Testis (tissue), 3 donors: ENCODE results near the gene RXFP1. TPM values are rescaled to one million over a fixed set of nuclear protein-coding genes. Genes with fewer than 3 reads are reported as not detected.

ENCODE experiments used
- DNase-seq: peaks from one replicate; pipeline ENCODE4 v3.0.0-alpha.2; 2019
- H3K27ac ChIP-seq, 2 donors: fragments of 200-600 bp; sonication (generic); one replicate each; pipeline ENCODE4 v1.5.1; 2019
- H3K27me3 ChIP-seq: fragments of 200-600 bp; sonication (generic); one replicate; pipeline ENCODE4 v1.5.1; 2019
- H3K36me3 ChIP-seq: fragments of 200-600 bp; sonication (generic); one replicate; pipeline ENCODE4 v1.5.1; 2017; ENCODE audit warnings: low read depth; ENCODE audit errors: missing control alignments
- H3K4me1 ChIP-seq: fragments of 200-600 bp; sonication (generic); one replicate; pipeline ENCODE4 v1.5.1; 2019
- H3K4me3 ChIP-seq, 2 donors: fragments of 200-600 bp; sonication (generic); one replicate each; pipeline ENCODE4 v1.5.1; 2017 to 2019
- H3K9me3 ChIP-seq: fragments of 200-600 bp; sonication (generic); one replicate; pipeline ENCODE4 v1.5.1; 2017
- POLR2A ChIP-seq: fragments of 450-650 bp; IDR thresholded peaks from one replicate; pipeline ENCODE4 v1.6.1; 2017; ENCODE audit warnings: antibody characterized with exemption, mild to moderate bottlenecking, moderate library complexity
- WGBS, 2 donors: methylation state at CpG; one replicate each; pipeline ENCODE4 v1.1.5; 2018; 5-methylcytosine and 5-hydroxymethylcytosine counted together
- intact Hi-C: fragments of 100-400 bp; cut with DNase I; formaldehyde crosslinking; loops from one replicate; pipeline ENCODE4 v1.15.1; 2023; ENCODE audit warnings: low total_unique reads
- polyA plus RNA-seq: library from polyadenylated mRNA; stranded (reverse); fragments of 350-450 nt; fragmentation: Illumina TruSeq; extraction: RNeasy Lipid Tissue Mini Kit (QIAGEN cat#74804); gene quantifications from one replicate; pipeline ENCODE4 v1.2.3, GENCODE V29; 2014; ENCODE audit warnings: low read depth, low replicate concordance; ENCODE audit not compliant: insufficient read depth
- total RNA-seq, 2 donors: library from RNA; depleted of rRNA; stranded (reverse); fragments of >200 nt; gene quantifications; one replicate each; pipeline ENCODE4 v1.2.3, GENCODE V29; 2016
- TF ChIP-seq, protein P1 (sequence below), 3 experiments: fragments of 450-650 bp in 2 of 3; fragments of 200-600 bp in 1 of 3; sonication (generic) in 1 of 3; IDR thresholded peaks; one replicate each; pipeline ENCODE4 v1.5.1; 2016 to 2019; ENCODE audit warnings: antibody characterized with exemption in 3 of 3, mild to moderate bottlenecking in 2 of 3, moderate library complexity in 1 of 3

RXFP1 gene
- total and polyA plus RNA-seq, 3 donors from 2014 or later: 0.26 to 2.1 (median 0.81) TPM

DNA sequence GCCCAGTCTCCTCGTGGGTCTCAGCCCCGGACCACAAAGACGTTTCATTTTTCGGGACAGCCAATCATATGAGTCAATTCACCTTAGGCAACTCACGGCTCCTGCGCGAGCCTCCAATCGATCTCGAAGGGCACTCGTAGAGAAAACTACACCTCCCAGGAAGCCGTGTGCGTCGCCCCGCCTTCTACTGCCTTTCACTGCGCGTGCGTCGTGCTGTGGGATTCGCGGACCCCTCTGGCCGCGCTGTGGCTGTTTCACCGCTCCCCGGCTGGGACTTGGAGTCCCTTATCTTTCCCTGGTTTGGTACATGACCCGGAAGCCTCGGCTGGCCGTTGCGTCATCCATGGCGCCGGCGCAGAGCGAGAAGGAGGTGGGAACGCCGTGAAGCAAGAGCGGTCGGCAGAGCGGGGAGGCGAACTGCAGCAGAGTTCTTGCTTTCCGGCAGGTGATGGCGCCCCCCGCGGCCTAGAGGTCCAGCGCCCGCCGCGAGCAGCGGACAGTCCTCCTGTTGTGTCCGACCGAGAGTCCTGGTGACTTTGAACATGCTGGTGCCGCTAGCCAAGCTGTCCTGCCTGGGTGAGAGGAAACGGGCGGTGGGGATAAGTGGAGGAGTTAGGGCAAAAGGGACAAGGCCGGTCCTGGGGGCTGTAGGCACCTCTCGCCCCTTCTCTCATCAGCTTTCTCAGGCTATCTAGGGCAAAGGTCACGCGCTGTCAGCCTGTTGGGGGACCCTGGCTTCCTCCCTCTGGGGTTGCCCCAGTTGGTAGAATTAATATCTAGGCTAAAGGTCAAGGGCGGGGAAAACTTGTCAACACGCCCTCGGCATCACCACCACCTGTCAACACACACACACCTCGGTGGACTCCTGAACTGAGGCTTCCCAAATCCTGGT, 150.5 kb downstream of the RXFP1 start, which contains the start of gene ETFDH:
TSS of gene ETFDH (plus strand) at position 382 of the 892 bp plus-strand sequence. CDS start at position 543, 161 bp downstream.
- Histone ChIP-seq H3K4me1 (peaks cover 5% of the 10 kb centered on the region), H3K4me3 (peak within 1 kb of the TSS; percentile 89 to 97), H3K27ac (peak within 1 kb of the TSS; percentile 67 to 94), H3K36me3 (no peaks in the 10 kb centered on the region), H3K9me3 (no peaks in the 10 kb centered on the region), H3K27me3 (no peaks in the 10 kb centered on the region)
- peak; percentile 54 for TF ChIP-seq POLR2A
- TF ChIP-seq, protein P1, sequence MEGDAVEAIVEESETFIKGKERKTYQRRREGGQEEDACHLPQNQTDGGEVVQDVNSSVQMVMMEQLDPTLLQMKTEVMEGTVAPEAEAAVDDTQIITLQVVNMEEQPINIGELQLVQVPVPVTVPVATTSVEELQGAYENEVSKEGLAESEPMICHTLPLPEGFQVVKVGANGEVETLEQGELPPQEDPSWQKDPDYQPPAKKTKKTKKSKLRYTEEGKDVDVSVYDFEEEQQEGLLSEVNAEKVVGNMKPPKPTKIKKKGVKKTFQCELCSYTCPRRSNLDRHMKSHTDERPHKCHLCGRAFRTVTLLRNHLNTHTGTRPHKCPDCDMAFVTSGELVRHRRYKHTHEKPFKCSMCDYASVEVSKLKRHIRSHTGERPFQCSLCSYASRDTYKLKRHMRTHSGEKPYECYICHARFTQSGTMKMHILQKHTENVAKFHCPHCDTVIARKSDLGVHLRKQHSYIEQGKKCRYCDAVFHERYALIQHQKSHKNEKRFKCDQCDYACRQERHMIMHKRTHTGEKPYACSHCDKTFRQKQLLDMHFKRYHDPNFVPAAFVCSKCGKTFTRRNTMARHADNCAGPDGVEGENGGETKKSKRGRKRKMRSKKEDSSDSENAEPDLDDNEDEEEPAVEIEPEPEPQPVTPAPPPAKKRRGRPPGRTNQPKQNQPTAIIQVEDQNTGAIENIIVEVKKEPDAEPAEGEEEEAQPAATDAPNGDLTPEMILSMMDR (IDR thresholded peaks at IDR 0.05): peak; percentile 60 to 76 (median 67)
- WGBS, 2 donors: 0 to 1% methylated on average over 17 to 59 of the region's 60 CpGs
- peak; percentile 98 for DNase-seq
- intact Hi-C loops: no loop called here

DNA sequence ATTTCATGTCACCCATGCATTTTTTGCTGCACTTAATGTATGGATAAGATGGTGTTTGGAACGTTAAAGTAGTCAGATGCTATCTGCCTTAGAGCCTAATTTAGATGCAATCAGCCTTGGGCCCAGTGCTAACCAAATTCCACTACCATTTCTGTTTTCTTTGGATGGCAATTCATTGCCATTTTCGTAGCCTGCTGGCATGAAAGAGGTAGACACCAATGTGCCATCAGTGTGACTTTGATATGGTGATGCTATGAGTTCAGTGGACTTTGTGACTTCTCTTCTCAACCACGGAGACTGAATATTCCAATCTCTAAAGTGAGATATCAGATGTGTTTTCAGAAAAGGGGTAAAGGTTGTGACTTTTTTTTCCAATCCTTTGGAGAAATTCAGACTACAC, 152.0 kb downstream of the RXFP1 start:
- H3K27ac ChIP-seq: no peak overlapping the region
- no peaks in the 10 kb centered on the region for H3K27me3 ChIP-seq
- H3K4me3 ChIP-seq: no peak overlapping the region
- no peak for DNase-seq
- no peaks in the 10 kb centered on the region for H3K9me3 ChIP-seq
- H3K36me3 ChIP-seq: no peaks in the 10 kb centered on the region
- intact Hi-C loops: no loop called here
- WGBS, 2 donors: 61 to 69% methylated on average over 3 of the region's 3 CpGs
- H3K4me1 ChIP-seq: peaks cover 5% of the 10 kb centered on the region
- TF ChIP-seq POLR2A: no peak
- TF ChIP-seq, protein P1 (IDR thresholded peaks at IDR 0.05): no peak

- H3K9me3 ChIP-seq: no peaks in the 10 kb centered on the region
- H3K27ac ChIP-seq: no peak overlapping the region
- no peak for TF ChIP-seq POLR2A
- TF ChIP-seq, protein P1 (IDR thresholded peaks at IDR 0.05): no peak
- peaks cover 5% of the 10 kb centered on the region for H3K4me1 ChIP-seq
- WGBS, 2 donors: 77 to 85% methylated on average over 5 of the region's 5 CpGs
- DNase-seq: no peak
- no peak overlapping the region for H3K4me3 ChIP-seq
- H3K27me3 ChIP-seq: no peaks in the 10 kb centered on the region
- no peaks in the 10 kb centered on the region for H3K36me3 ChIP-seq
- intact Hi-C loops: no loop called here
Measured at GRCh38 chr4:158676076-158676475, 154.4 kb downstream of the RXFP1 start.

- H3K4me3 ChIP-seq: no peak overlapping the region
- no peaks in the 10 kb centered on the region for H3K27me3 ChIP-seq
- H3K36me3 ChIP-seq: no peaks in the 10 kb centered on the region
- TF ChIP-seq, protein P1 (IDR thresholded peaks at IDR 0.05): no peak
- no peak for TF ChIP-seq POLR2A
- intact Hi-C loops: no loop called here
- DNase-seq: no peak
- no peaks in the 10 kb centered on the region for H3K9me3 ChIP-seq
- no peaks in the 10 kb centered on the region for H3K4me1 ChIP-seq
- WGBS, 2 donors: 91 to 99% methylated on average over 2 of the region's 2 CpGs
- no peak overlapping the region for H3K27ac ChIP-seq
Measured at GRCh38 chr4:158678767-158679166, 157.1 kb downstream of the RXFP1 start.
